Right lobe of liver (tissue), 4 donors: ENCODE measurements around the gene RAX.

Experiments used
- CTCF ChIP-seq, 4 donors: fragments of 200-600 bp in 3 of 4; fragments of 450-650 bp in 1 of 4; IDR thresholded peaks; one replicate each; pipeline versions ENCODE4 v1.5.1 to v1.8.0; 2016 to 2022; ENCODE audit warnings: antibody characterized with exemption in 4 of 4, mild to moderate bottlenecking in 2 of 4
- POLR2A ChIP-seq: fragments of 450-650 bp; IDR thresholded peaks from one replicate; pipeline ENCODE4 v1.6.1; 2017; ENCODE audit warnings: antibody characterized with exemption, mild to moderate bottlenecking
- donor health status: DM: no; HTN: no; CAD: no.
- donor health status: DM: no; HTN: no; CAD: no.
- donor health status: DM: no; HTN: yes; CAD: no.

- TF ChIP-seq CTCF (IDR thresholded peaks at IDR 0.05) (no peak), POLR2A (no peak)
Observed at GRCh38 chr18:59308938-59309260, 35.6 kb upstream of the RAX start.
